Measurements from ENCODE around the gene SERPINE1.

GRCh38 chr7:101155303-101155702 lies 28.4 kb downstream of the SERPINE1 start:
- TF ChIP-seq, protein P1, sequence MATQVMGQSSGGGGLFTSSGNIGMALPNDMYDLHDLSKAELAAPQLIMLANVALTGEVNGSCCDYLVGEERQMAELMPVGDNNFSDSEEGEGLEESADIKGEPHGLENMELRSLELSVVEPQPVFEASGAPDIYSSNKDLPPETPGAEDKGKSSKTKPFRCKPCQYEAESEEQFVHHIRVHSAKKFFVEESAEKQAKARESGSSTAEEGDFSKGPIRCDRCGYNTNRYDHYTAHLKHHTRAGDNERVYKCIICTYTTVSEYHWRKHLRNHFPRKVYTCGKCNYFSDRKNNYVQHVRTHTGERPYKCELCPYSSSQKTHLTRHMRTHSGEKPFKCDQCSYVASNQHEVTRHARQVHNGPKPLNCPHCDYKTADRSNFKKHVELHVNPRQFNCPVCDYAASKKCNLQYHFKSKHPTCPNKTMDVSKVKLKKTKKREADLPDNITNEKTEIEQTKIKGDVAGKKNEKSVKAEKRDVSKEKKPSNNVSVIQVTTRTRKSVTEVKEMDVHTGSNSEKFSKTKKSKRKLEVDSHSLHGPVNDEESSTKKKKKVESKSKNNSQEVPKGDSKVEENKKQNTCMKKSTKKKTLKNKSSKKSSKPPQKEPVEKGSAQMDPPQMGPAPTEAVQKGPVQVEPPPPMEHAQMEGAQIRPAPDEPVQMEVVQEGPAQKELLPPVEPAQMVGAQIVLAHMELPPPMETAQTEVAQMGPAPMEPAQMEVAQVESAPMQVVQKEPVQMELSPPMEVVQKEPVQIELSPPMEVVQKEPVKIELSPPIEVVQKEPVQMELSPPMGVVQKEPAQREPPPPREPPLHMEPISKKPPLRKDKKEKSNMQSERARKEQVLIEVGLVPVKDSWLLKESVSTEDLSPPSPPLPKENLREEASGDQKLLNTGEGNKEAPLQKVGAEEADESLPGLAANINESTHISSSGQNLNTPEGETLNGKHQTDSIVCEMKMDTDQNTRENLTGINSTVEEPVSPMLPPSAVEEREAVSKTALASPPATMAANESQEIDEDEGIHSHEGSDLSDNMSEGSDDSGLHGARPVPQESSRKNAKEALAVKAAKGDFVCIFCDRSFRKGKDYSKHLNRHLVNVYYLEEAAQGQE (IDR thresholded peaks at IDR 0.05; ENCODE audit: insufficient read depth in 1 of 2, low read depth in 2 of 2, low read length in 2 of 2) = no peak
- TF ChIP-seq POLR2AphosphoS5 (IDR thresholded peaks at IDR 0.05; ENCODE audit: low read depth, low read length) (no peak), TAF1 (IDR thresholded peaks at IDR 0.05; ENCODE audit: borderline replicate concordance, insufficient read depth, low read length) (no peak), FOXP2 (optimal IDR thresholded peaks at IDR 0.05; ENCODE audit: borderline replicate concordance, extremely low read depth, extremely low read length, insufficient read depth) (no peak)
